ENCODE results near the gene EVC2. TPM values are rescaled to one million over a fixed set of nuclear protein-coding genes. Genes with fewer than 3 reads are reported as not detected.

EVC2 gene
- total and polyA plus RNA-seq, 10 of the 15 experiments (the other 5 are each of a cell fraction or from before 2014, with no cell fraction given), result 0.34 to 10.4 (median 5.6) TPM

- TF ChIP-seq CBFB (IDR thresholded peaks at IDR 0.05; ENCODE audit: low read depth), result no peak
- no peak for TF ChIP-seq ELK1 (IDR thresholded peaks at IDR 0.05; ENCODE audit: low read depth, low read length)
- TF ChIP-seq NR2F1 (conservative IDR thresholded peaks at IDR 0.05), result no peak
- no peak for TF ChIP-seq ZNF384 (IDR thresholded peaks at IDR 0.05; ENCODE audit: borderline replicate concordance, low read depth, low read length)
- 0 out of 2 replicates have a peak, but pooled peaks have one; percentile 40 for TF ChIP-seq ATF7 (IDR thresholded peaks at IDR 0.05; ENCODE audit: low read depth)
- peak; percentile 98 for TF ChIP-seq MEF2B (IDR thresholded peaks at IDR 0.05; ENCODE audit: partially characterized antibody, poor library complexity, severe bottlenecking)
- TF ChIP-seq NKRF (conservative IDR thresholded peaks at IDR 0.05), result no peak
- TF ChIP-seq HDAC2 (IDR thresholded peaks at IDR 0.05), result no peak
- TF ChIP-seq MYB (IDR thresholded peaks at IDR 0.05; ENCODE audit: borderline replicate concordance, low read depth, low read length), result no peak
- TF ChIP-seq SREBF1 (IDR thresholded peaks at IDR 0.05; ENCODE audit: low read length), result no peak
- TF ChIP-seq MTA2 (IDR thresholded peaks at IDR 0.05; ENCODE audit: low read depth), result peak; percentile 29; the same call in 1 of the 2 replicates
- TF ChIP-seq, protein P1, sequence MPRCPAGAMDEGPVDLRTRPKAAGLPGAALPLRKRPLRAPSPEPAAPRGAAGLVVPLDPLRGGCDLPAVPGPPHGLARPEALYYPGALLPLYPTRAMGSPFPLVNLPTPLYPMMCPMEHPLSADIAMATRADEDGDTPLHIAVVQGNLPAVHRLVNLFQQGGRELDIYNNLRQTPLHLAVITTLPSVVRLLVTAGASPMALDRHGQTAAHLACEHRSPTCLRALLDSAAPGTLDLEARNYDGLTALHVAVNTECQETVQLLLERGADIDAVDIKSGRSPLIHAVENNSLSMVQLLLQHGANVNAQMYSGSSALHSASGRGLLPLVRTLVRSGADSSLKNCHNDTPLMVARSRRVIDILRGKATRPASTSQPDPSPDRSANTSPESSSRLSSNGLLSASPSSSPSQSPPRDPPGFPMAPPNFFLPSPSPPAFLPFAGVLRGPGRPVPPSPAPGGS (IDR thresholded peaks at IDR 0.05; ENCODE audit: borderline replicate concordance, insufficient read depth, low read depth, low read length, poor library complexity, severe bottlenecking), result peak; percentile 86
- no peak for TF ChIP-seq ZNF207 (IDR thresholded peaks at IDR 0.05; ENCODE audit: borderline replicate concordance)
- TF ChIP-seq CREM (IDR thresholded peaks at IDR 0.05; ENCODE audit: low read depth), result peak; percentile 56
- TF ChIP-seq YBX1 (IDR thresholded peaks at IDR 0.05), result no peak
- TF ChIP-seq KAT2A (conservative IDR thresholded peaks at IDR 0.05; ENCODE audit: control insufficient read depth, low read depth, low read length), result no peak
- no peak for TF ChIP-seq WRNIP1 (IDR thresholded peaks at IDR 0.05; ENCODE audit: borderline replicate concordance, low read depth, low read length)
- no peak for TF ChIP-seq CBX3 (IDR thresholded peaks at IDR 0.05; ENCODE audit: borderline replicate concordance, low read depth)
- TF ChIP-seq RAD51 (IDR thresholded peaks at IDR 0.05), result no peak
- TF ChIP-seq CHD2 (IDR thresholded peaks at IDR 0.05; ENCODE audit: borderline replicate concordance, low read depth, low read length), result no peak
- TF ChIP-seq TAF1 (IDR thresholded peaks at IDR 0.05; ENCODE audit: borderline replicate concordance, low read depth, low read length), result no peak
- peak; percentile 19 to 31; a peak in 2 of 4 replicates for TF ChIP-seq IKZF2 (IDR thresholded peaks at IDR 0.05)
- TF ChIP-seq FOS (IDR thresholded peaks at IDR 0.05; ENCODE audit: borderline replicate concordance, extremely low read depth, insufficient read length), result no peak
- TF ChIP-seq, protein P2, sequence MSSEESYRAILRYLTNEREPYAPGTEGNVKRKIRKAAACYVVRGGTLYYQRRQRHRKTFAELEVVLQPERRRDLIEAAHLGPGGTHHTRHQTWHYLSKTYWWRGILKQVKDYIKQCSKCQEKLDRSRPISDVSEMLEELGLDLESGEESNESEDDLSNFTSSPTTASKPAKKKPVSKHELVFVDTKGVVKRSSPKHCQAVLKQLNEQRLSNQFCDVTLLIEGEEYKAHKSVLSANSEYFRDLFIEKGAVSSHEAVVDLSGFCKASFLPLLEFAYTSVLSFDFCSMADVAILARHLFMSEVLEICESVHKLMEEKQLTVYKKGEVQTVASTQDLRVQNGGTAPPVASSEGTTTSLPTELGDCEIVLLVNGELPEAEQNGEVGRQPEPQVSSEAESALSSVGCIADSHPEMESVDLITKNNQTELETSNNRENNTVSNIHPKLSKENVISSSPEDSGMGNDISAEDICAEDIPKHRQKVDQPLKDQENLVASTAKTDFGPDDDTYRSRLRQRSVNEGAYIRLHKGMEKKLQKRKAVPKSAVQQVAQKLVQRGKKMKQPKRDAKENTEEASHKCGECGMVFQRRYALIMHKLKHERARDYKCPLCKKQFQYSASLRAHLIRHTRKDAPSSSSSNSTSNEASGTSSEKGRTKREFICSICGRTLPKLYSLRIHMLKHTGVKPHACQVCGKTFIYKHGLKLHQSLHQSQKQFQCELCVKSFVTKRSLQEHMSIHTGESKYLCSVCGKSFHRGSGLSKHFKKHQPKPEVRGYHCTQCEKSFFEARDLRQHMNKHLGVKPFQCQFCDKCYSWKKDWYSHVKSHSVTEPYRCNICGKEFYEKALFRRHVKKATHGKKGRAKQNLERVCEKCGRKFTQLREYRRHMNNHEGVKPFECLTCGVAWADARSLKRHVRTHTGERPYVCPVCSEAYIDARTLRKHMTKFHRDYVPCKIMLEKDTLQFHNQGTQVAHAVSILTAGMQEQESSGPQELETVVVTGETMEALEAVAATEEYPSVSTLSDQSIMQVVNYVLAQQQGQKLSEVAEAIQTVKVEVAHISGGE (CRISPR knock-in tag; IDR thresholded peaks at IDR 0.05), result no peak
Observed at GRCh38 chr4:5705647-5706320, 2.6 kb downstream of the EVC2 start (continued).

All from GM12878 (cell line).